Measurements from ENCODE around the gene KIRREL3.

Gene KIRREL3

DNA sequence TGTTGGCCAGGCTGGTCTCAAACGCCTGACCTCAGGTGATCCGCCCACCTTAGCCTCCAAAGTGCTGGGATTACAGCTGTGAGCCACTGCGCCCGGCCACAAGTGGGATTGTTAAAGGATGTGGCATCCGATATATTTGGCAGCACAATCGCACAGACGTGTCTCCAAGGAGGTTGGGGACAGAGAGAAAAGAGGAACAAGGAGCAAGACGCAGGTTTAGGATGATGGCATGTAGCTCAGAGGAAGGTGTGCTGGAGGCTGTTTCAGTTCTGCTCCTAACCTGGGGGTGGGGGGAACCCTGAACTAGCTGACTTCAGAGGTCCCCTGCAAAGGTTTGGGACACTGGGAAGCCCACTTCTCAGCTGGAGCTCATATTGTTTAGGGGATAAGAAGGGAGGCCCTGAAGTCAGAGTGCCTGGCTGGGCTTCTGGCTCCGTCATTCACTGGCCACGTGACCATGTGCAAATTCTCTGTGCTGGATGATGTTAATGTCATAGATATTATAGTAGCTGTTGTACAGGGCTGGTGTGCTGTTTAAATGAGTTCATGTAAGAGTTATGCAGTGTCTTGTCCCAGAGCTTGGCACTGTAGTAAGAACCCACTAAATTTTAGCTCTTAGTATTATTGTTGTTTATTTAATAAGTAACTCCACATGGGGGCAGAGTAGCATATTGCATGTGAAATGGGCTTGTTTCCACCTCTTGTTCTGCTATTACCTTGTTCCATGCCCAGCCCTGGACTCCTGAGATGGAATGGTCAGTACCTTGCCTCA, 515.4 kb downstream of the KIRREL3 start:
- DNase-seq (ENCODE audit: low spot score), result peak; percentile 54

DNA sequence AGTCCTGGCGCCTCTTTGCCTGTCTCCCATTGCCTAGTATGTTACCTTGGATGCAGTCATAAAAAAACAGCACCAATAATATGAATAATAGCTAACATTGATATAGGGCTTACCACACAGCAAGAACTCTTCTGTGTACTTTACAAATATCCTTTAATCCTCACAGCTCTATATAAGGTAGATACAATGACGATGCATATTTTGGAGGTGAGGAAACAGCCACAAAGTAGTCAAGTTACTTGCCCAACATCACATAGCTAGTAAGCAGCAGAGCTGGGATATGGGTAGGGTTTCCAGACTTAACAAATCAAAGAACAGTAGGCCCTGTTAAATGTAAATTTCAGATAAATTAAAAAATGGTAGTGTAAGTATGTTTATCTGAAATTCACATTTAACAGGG, 516.3 kb downstream of the KIRREL3 start:
- peak; percentile 30 for DNase-seq (ENCODE audit: low spot score)

DNA sequence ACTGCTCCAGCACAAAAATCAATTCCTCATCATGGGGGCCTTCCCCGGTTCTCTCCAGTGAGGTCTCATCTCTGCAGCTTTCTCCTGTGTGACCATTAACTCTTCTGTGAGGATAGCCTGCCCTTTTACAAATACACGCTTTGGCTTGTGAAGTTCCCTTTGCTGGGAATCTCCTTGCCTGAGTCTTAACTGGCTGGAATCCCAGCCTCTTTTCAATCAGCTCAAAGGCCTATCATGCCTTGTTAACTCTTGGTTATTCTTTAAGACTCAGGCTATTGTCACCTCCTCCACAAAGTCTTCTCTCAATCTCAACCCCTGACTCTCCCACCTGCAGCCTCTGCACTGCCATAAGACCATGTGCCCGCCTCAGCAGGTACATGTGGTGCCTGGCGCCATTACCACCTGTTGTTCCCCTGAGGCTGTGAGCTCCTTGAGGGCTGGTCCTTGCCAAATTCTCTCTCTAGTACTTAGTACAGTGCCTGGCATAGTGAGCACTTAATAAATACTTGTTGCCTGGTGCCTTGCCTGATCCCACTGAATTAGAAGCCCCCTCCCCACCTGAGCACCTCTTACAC, 516.9 kb downstream of the KIRREL3 start:
- no peak for DNase-seq (ENCODE audit: low spot score)

DNA sequence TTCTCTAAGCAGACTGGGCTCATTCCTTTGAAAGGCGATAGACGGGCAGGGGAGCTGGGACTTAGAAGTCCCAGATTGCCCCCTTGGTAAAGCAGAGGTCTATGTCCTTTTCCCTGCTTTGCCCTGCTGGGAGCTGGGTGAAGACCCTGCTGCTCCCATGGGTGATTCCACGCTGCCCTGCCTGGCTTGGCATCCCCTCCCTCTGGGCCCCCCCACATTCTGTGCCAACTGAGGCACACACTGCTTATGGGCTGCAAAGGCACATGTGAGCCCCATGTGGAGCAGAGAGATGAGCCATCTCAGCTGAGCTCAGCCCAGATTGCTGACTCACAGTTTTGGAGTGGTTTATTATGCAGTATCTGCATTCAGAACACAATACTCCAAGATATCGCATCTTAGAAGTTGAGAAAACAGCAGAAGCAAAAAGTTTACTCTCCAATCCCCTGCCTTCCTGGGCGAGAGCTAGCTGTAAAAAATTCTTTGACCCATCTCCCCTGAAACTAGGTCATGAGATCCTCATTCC, 517.9 kb downstream of the KIRREL3 start:
- DNase-seq (ENCODE audit: low spot score), result no peak

GRCh38 chr11:126481303-126481680, 519.3 kb downstream of the KIRREL3 start:
- no peak for DNase-seq (ENCODE audit: low spot score)

DNA sequence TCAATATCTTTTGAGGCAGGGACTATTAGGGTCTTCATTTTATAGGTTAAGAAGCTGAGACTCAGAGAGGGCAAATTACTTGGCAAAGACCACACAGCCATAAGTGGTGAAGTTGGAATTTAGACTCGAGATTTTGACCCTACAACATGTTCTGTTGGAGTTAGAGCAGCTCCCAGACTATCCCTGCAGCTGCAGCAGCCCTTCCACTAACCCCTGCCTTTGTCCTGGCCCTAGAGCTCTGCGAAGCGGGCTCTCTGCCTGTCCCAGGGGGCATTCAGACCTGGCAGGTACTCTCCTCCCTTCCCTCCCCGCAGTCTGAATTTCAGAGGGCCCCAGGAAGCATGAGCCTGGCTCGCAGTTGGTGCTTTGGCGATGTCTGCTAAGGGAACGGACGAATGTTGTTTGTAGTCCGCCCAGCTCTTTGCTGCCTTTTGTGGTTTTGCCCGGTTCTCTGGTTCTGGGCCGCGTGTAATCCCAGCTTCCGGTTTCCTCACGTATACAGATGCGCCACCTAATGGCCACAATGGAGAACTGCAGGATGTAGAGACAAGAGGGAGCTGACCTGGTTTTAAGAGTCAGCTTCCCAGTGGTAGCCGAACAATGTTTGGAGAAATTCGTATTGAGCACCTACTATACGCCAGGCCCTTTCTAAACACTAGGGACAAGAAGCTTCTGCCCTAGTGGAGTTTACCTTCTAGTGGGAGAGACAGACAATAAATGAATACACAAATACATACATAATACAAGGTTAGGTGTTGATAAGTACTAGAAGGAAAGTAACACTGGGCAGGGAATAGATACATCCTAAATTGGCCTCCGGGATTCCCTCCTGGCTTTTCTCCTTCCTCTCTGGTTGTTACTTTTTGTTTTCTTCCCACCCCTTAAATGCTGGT, 519.9 kb downstream of the KIRREL3 start:
- peak; percentile 94 for DNase-seq (ENCODE audit: low spot score)

DNA sequence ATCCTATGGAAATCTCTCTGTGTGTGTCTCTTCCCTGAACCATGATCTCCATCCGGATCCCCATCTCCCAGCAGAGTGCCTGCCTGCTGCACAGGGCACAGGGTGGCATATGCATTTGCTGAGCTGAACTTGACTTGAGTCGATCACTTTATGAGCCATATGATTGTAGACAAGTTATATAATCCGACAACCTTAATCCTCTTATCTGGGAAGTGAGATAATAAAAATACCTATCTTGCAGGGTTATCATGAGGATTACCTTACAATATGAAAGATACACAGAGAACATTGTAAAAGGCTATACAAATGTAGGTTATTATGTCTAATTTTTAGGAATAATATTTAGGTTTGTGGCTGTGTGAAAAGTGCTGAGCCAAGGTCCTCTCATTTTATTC, 520.6 kb downstream of the KIRREL3 start:
- no peak for DNase-seq (ENCODE audit: low spot score)

DNA sequence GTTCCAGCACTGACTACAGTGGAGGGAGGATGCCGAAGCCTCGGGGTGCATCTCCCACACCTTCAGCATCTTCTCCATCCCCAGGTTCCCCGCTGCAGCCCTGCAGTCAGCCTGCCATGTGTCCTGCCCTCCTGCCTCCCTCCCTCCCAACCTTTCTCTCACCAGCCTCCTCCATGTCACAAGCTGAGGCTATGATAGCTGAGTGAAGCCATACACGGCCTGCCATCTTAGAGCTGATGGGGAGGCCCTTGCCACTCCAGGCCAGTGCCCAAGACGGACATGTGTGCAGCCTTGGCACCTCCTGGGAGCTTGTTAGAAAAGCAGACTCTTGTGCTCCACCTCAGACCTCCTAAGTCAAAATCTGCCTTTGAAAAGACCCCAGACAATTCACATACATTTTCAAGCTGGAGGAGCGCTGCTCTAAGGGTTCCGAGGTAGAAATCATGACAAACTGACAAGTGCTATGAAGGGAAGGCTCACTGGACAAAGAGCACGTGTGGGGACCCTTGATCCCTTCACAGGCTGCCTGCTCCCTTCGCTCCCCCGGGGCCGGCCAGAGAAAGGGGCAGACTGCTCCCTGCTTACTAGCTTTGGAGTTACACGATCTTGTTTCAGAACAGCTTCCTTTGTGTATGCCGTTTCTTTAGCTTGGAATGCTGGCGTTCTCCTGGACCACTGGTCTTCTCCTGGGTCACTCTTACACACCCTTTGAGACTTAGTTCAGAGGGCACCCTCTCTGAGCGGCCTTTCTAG, 521.2 kb downstream of the KIRREL3 start:
- DNase-seq (ENCODE audit: low spot score), result no peak

GRCh38 chr11:126478466-126478865, 522.1 kb downstream of the KIRREL3 start:
- DNase-seq (ENCODE audit: low spot score), result no peak

- DNase-seq (ENCODE audit: low spot score), result no peak
Observed at GRCh38 chr11:126477535-126478305, 522.9 kb downstream of the KIRREL3 start.

DNA sequence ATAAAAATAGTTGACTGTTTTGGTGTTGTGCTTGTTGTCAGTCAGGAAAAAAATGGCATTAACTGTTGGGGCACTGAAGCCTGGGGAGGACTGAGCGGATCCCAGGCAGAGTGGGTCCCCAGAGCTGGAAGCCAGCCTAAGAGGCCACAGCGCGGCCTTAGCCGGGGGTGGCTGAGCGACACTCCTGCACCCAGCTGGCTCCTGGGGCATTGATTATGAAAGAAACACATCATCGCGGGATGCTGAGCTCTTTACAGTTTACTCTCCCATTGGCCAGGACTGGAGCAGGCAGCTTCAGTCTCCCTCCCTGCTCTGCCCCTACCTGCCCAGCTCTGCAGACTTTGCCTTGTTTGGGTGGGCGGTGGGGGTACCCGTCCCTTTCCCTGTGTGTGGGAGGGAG, 523.6 kb downstream of the KIRREL3 start:
- DNase-seq (ENCODE audit: low spot score), result no peak

GRCh38 chr11:126476266-126476924, 524.2 kb downstream of the KIRREL3 start:
- DNase-seq (ENCODE audit: low spot score), result no peak

DNA sequence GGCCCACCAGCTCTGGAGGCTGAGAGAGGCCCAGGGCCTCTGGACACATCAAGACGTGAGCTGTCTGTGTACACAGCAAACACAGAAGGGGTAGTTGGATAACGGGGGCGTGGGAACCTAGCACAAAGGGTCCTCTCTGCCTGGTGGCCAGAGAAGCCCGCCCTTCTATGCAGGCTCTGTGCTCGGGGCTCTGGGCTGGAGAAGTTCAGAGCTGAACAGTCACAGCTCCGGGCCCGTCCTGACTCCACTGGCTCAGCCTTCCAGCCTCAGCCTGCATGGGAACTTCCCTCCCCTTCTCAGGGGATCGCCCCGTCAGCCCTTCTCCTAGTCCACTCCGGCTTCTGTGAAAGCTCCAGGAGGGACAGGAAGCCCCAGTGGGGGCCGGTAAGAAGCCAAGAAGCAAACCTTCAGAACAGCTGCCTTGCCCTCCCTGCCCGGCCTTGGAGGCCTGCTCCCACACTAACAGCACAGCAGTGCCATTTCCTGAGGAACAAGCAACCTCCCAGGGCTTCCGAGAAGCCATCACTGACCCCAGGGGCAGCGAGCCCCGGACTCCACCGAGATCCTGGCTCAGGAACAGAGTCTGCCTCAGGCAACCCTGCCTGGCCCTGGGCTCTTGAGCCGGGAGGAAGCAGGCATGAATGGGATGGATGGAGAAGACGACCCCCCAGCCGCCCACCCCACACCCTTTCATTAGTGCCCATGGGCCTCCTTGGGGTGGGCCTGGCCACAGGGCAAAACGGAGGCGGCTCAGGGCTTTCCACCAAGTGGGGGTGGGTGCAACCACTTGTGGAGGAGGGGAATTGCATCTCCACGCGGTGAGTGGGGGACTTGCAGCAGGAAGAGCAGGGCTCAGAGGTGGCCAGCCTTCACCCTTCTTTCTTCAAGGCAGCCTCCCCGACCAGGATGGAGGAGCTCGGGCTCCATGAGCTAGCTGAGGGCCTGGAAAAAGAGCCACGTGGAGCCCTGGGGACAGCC, 525.3 kb downstream of the KIRREL3 start:
- no peak for DNase-seq (ENCODE audit: low spot score)

DNA sequence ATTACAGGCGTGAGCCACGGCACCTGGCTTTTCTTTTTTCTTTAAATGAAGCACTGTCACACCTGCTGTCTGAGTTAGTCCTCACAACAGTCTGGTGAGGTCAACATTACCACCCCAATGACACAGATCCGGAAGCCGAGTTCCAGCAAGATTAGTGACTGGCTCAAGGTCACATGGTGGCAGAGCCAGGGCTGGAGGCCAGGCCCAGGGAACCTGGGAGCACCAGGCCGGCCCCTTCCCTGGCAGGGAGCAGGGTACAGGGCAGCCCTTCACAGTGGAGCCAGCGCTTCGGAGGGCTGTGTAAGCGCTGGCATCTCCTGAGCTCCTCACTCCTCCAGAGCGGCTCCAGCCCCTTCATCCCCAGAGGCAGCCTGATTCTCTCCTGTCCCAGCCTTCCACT, 526.4 kb downstream of the KIRREL3 start:
- DNase-seq (ENCODE audit: low spot score), result no peak

DNA sequence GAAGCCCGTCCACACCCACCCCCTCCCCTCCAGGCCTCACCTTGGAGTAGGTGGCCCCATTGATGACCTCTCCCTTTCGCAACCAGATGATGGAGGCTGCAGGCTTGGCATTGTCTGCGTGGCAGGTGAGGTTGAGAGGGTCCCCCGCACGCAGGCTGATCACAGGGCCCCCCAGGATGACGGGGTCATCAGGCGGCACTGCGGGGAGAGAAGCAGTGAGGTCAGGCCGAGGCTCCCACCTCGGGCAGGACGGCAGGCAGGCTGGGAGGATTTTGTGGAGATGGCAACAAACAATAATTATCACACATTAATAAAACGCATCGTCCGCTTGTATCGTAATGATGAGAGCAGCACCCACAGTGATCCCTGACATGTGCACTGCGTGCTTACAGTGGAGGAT, 527.3 kb downstream of the KIRREL3 start:
- no peak for DNase-seq (ENCODE audit: low spot score)

GRCh38 chr11:126469311-126469710, 531.3 kb downstream of the KIRREL3 start:
- DNase-seq (ENCODE audit: low spot score), result no peak

DNA sequence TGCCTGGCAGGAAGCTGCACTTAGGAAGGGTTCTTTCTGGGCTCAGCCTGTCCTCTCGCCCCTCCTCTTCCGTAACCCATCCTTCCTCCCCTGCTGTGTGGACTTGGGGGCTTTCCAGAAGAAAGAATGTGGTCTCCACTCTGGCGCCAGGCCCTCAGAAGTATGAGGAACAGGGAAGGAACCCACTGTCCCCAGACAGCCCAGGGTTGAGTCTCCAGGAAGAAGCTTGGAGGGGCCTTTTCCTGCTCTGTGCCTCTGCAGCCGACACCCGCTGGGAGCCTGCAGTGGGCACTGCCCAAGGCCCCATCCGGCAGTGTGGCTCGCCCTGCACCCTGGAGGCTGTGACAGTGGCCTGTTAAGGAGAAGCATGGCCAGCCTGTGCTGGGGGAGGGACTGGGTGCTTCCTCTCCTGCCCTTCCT, 532.5 kb downstream of the KIRREL3 start:
- no peak for DNase-seq (ENCODE audit: low spot score)

GRCh38 chr11:126467471-126467870, 533.1 kb downstream of the KIRREL3 start:
- DNase-seq (ENCODE audit: low spot score), result no peak

- DNase-seq (ENCODE audit: low spot score), result no peak
Observed at GRCh38 chr11:126467046-126467370, 533.6 kb downstream of the KIRREL3 start.

Measured in GM03348 (cell line).